GM12891 (cell line): ENCODE results near the gene KLK13.

ENCODE experiments used
- POLR2A ChIP-seq: IDR thresholded peaks from 2 replicates; pipeline ENCODE4 v1.6.1; 2011; ENCODE audit warnings: low read depth, low read length, control low read depth
- POLR2AphosphoS5 ChIP-seq: IDR thresholded peaks from 2 replicates; pipeline ENCODE4 v1.6.1; 2011; ENCODE audit warnings: low read depth, low read length, control low read depth
- POU2F2 ChIP-seq: IDR thresholded peaks from 2 replicates; pipeline ENCODE4 v1.6.1; 2011; ENCODE audit warnings: low read depth, mild to moderate bottlenecking, control low read depth, low read length, moderate library complexity
- SPI1 ChIP-seq: IDR thresholded peaks from 2 replicates; pipeline ENCODE4 v1.6.1; 2011; ENCODE audit warnings: low read depth, low read length, control low read depth
- TAF1 ChIP-seq: IDR thresholded peaks from 2 replicates; pipeline ENCODE4 v1.6.1; 2011; ENCODE audit warnings: low read depth, low read length, control low read depth

- TF ChIP-seq POLR2A (no peak), POU2F2 (no peak), POLR2AphosphoS5 (no peak), TAF1 (no peak), SPI1 (no peak)
Observed at GRCh38 chr19:51026554-51026831, 38.4 kb downstream of the KLK13 start, which contains the start of gene KLK11.
